Measurements from ENCODE around the gene RIN3. TPM values are rescaled to one million over a fixed set of nuclear protein-coding genes. Genes with fewer than 3 reads are reported as not detected.

RIN3 gene
- total and polyA plus RNA-seq, 10 of the 15 experiments (the other 5 are each of a cell fraction or from before 2014, with no cell fraction given) = 0.91 to 23.3 (median 6.3) TPM

DNA sequence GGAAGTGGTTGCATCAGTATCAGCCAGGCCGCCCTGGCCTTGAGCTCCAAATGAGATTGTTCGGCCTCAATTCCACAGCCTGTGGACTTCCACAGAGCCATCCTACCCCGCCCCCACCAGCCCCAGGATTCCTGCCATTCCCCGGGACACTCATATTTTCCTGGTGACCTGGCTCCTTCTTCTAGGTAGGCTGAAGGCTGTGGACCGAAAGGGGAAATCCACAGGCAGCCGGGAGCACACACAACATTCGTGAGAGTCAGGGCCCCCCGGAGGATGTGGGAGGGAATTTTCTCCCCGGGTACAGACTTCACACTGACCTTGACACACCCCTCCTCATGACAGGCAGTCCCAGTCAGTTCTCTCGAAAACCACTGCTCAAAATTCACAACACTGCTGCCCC is 39.9 kb downstream of the RIN3 start:
- POLR2A ChIA-PET = interaction anchor here (1.0 to 1.4 kb wide), 3 partner anchors 15 to 121 kb away, joined by 4 to 5 read pairs (median 5); no protein-coding TSS in a partner anchor
- TF ChIP-seq, protein P1, sequence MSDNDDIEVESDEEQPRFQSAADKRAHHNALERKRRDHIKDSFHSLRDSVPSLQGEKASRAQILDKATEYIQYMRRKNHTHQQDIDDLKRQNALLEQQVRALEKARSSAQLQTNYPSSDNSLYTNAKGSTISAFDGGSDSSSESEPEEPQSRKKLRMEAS (IDR thresholded peaks at IDR 0.05; ENCODE audit: low read depth, low read length) = no peak
- no peak for TF ChIP-seq EED (IDR thresholded peaks at IDR 0.05; ENCODE audit: low read depth)
- no peak for TF ChIP-seq SREBF2 (IDR thresholded peaks at IDR 0.05; ENCODE audit: low read length)
- TF ChIP-seq IKZF2 (IDR thresholded peaks at IDR 0.05) = peak in 1 of 2 experiments; percentile 55; a peak in 1 of 4 replicates
- peak; percentile 20; the same call in 1 of the 2 replicates for TF ChIP-seq DPF2 (IDR thresholded peaks at IDR 0.05)
- TF ChIP-seq, protein P2, sequence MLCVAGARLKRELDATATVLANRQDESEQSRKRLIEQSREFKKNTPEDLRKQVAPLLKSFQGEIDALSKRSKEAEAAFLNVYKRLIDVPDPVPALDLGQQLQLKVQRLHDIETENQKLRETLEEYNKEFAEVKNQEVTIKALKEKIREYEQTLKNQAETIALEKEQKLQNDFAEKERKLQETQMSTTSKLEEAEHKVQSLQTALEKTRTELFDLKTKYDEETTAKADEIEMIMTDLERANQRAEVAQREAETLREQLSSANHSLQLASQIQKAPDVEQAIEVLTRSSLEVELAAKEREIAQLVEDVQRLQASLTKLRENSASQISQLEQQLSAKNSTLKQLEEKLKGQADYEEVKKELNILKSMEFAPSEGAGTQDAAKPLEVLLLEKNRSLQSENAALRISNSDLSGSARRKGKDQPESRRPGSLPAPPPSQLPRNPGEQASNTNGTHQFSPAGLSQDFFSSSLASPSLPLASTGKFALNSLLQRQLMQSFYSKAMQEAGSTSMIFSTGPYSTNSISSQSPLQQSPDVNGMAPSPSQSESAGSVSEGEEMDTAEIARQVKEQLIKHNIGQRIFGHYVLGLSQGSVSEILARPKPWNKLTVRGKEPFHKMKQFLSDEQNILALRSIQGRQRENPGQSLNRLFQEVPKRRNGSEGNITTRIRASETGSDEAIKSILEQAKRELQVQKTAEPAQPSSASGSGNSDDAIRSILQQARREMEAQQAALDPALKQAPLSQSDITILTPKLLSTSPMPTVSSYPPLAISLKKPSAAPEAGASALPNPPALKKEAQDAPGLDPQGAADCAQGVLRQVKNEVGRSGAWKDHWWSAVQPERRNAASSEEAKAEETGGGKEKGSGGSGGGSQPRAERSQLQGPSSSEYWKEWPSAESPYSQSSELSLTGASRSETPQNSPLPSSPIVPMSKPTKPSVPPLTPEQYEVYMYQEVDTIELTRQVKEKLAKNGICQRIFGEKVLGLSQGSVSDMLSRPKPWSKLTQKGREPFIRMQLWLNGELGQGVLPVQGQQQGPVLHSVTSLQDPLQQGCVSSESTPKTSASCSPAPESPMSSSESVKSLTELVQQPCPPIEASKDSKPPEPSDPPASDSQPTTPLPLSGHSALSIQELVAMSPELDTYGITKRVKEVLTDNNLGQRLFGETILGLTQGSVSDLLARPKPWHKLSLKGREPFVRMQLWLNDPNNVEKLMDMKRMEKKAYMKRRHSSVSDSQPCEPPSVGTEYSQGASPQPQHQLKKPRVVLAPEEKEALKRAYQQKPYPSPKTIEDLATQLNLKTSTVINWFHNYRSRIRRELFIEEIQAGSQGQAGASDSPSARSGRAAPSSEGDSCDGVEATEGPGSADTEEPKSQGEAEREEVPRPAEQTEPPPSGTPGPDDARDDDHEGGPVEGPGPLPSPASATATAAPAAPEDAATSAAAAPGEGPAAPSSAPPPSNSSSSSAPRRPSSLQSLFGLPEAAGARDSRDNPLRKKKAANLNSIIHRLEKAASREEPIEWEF (IDR thresholded peaks at IDR 0.05; ENCODE audit: insufficient replicate concordance, low read depth, low read length) = no peak
- no peak for TF ChIP-seq KDM1A (IDR thresholded peaks at IDR 0.05; ENCODE audit: borderline replicate concordance)
- TF ChIP-seq, protein P3, sequence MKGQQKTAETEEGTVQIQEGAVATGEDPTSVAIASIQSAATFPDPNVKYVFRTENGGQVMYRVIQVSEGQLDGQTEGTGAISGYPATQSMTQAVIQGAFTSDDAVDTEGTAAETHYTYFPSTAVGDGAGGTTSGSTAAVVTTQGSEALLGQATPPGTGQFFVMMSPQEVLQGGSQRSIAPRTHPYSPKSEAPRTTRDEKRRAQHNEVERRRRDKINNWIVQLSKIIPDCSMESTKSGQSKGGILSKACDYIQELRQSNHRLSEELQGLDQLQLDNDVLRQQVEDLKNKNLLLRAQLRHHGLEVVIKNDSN (IDR thresholded peaks at IDR 0.05; ENCODE audit: borderline replicate concordance, extremely low read length, insufficient read depth, low read depth, low read length) = no peak
- TF ChIP-seq, protein P4, sequence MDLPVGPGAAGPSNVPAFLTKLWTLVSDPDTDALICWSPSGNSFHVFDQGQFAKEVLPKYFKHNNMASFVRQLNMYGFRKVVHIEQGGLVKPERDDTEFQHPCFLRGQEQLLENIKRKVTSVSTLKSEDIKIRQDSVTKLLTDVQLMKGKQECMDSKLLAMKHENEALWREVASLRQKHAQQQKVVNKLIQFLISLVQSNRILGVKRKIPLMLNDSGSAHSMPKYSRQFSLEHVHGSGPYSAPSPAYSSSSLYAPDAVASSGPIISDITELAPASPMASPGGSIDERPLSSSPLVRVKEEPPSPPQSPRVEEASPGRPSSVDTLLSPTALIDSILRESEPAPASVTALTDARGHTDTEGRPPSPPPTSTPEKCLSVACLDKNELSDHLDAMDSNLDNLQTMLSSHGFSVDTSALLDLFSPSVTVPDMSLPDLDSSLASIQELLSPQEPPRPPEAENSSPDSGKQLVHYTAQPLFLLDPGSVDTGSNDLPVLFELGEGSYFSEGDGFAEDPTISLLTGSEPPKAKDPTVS (IDR thresholded peaks at IDR 0.05; ENCODE audit: low read depth, low read length) = no peak
- TF ChIP-seq CBFB (IDR thresholded peaks at IDR 0.05; ENCODE audit: low read depth) = no peak
- peak; percentile 29; the same call in 1 of the 2 replicates for TF ChIP-seq NR2F1 (conservative IDR thresholded peaks at IDR 0.05)
- TF ChIP-seq, protein P5, sequence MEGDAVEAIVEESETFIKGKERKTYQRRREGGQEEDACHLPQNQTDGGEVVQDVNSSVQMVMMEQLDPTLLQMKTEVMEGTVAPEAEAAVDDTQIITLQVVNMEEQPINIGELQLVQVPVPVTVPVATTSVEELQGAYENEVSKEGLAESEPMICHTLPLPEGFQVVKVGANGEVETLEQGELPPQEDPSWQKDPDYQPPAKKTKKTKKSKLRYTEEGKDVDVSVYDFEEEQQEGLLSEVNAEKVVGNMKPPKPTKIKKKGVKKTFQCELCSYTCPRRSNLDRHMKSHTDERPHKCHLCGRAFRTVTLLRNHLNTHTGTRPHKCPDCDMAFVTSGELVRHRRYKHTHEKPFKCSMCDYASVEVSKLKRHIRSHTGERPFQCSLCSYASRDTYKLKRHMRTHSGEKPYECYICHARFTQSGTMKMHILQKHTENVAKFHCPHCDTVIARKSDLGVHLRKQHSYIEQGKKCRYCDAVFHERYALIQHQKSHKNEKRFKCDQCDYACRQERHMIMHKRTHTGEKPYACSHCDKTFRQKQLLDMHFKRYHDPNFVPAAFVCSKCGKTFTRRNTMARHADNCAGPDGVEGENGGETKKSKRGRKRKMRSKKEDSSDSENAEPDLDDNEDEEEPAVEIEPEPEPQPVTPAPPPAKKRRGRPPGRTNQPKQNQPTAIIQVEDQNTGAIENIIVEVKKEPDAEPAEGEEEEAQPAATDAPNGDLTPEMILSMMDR (IDR thresholded peaks at IDR 0.05 in 2 of 3, conservative IDR thresholded peaks at IDR 0.05 in 1 of 3; ENCODE audit: control insufficient read depth in 2 of 3, extremely low read depth in 1 of 3, insufficient read depth in 1 of 3, low read depth in 3 of 3, low read length in 3 of 3) = peak in 2 of 3 experiments; percentile 10 to 21; a peak in 2 of 6 replicates
- TF ChIP-seq MTA2 (IDR thresholded peaks at IDR 0.05; ENCODE audit: low read depth) = 0 out of 2 replicates have a peak, but pooled peaks have one; percentile 11
- TF ChIP-seq IKZF1 (conservative IDR thresholded peaks at IDR 0.05) = peak; percentile 73

More for the DNA sequence above, 39.9 kb downstream of the RIN3 start:
- BruUV-seq (replicated peaks) = no TSS peak
- peaks cover 44% of the 10 kb centered on the region for H3K4me1 ChIP-seq (ENCODE audit: control insufficient read depth, insufficient read depth, low read length)
- intact Hi-C loops (cut with micrococcal nuclease; ENCODE audit: unreplicated experiment) (loop anchor here (5.0 kb wide), 1 partner anchor 431 kb away; the partner anchor contains the start of genes CPSF2 and NDUFB1), in situ Hi-C loops (cut with MboI) (no loop called here)
- H3K36me3 ChIP-seq (ENCODE audit: control insufficient read depth in 2 of 2, insufficient read depth in 2 of 2, low read length in 1 of 2) = peaks cover 0 to 8% of the 10 kb centered on the region in 2 experiments; a peak in 2 of 4 replicates
- WGBS (ENCODE audit: insufficient coverage, insufficient replicate concordance, low lambda C conversion rate, missing lambda C conversion rate) = 26% methylated on average over 10 of the region's 10 CpGs
- DNase-seq (ENCODE audit: low read depth, low spot score) (no peak), FAIRE-seq (no peak), ATAC-seq (no peak)
- peak overlapping the region; percentile 9; the same call in 1 of the 2 replicates for H3K4me2 ChIP-seq (ENCODE audit: control insufficient read depth, insufficient read depth)
- SMC1A ChIA-PET (ENCODE audit: uncharacterized antibody, unreplicated experiment) = interaction anchor here (1.2 to 3.9 kb wide), 4 partner anchors 11 to 56 kb away, joined by 3 to 29 read pairs (median 4); no protein-coding TSS in a partner anchor
- no peak overlapping the region for H3K27ac ChIP-seq (ENCODE audit: control insufficient read depth, insufficient read depth)
- H2AFZ ChIP-seq (ENCODE audit: control insufficient read depth, low read depth, low read length) = no peak overlapping the region
- CTCF ChIA-PET = interaction anchor here (0.6 to 1.4 kb wide), 3 partner anchors 28 to 121 kb away, joined by 3 to 4 read pairs (median 3); no protein-coding TSS in a partner anchor
- H3K9me3 ChIP-seq (replicated peaks; ENCODE audit: control insufficient read depth, insufficient read depth, low read length) = no peaks in the 10 kb centered on the region
- H3K27me3 ChIP-seq (replicated peaks in 1 of 2; ENCODE audit: control insufficient read depth in 2 of 2, insufficient read depth in 2 of 2, low read length in 1 of 2) = no peaks in the 10 kb centered on the region
- no peak overlapping the region for H3K4me3 ChIP-seq
- RAD21 ChIA-PET (ENCODE audit: unreplicated experiment) = interaction anchor here (0.7 to 1.4 kb wide), 3 partner anchors 10 to 124 kb away, joined by 3 to 4 read pairs (median 3); no protein-coding TSS in a partner anchor
- peaks cover 4% of the 10 kb centered on the region; the same call in 1 of the 2 replicates for H4K20me1 ChIP-seq (ENCODE audit: control insufficient read depth, insufficient read depth)
- H3K79me2 ChIP-seq (ENCODE audit: control insufficient read depth, insufficient read depth, low read length) = no peaks in the 10 kb centered on the region; the same call in 1 of the 2 replicates
- H3K9ac ChIP-seq (ENCODE audit: control insufficient read depth, insufficient read depth, low read length) = no peak overlapping the region
